ENCODE results near the gene DCT.

Gene DCT

GRCh38 chr13:94400874-94401273, 78.6 kb downstream of the DCT start:
- no peak for DNase-seq (ENCODE audit: insufficient read length, low spot score)
- FAIRE-seq: no peak
- TF ChIP-seq POLR2A (IDR thresholded peaks at IDR 0.05; ENCODE audit: low read depth, low read length): no peak

GRCh38 chr13:94399812-94400211, 79.7 kb downstream of the DCT start:
- no peak for TF ChIP-seq POLR2A (IDR thresholded peaks at IDR 0.05; ENCODE audit: low read depth, low read length)
- FAIRE-seq: no peak
- DNase-seq (ENCODE audit: insufficient read length, low spot score): no peak

GRCh38 chr13:94395860-94396259, 83.6 kb downstream of the DCT start:
- DNase-seq (ENCODE audit: insufficient read length, low spot score) (no peak), FAIRE-seq (no peak)
- TF ChIP-seq POLR2A (IDR thresholded peaks at IDR 0.05; ENCODE audit: low read depth, low read length): no peak

GRCh38 chr13:94394723-94395122, 84.8 kb downstream of the DCT start:
- FAIRE-seq (no peak), DNase-seq (ENCODE audit: insufficient read length, low spot score) (no peak)
- no peak for TF ChIP-seq POLR2A (IDR thresholded peaks at IDR 0.05; ENCODE audit: low read depth, low read length)

- no peak for FAIRE-seq
Measured at GRCh38 chr13:94390881-94391280, 88.6 kb downstream of the DCT start.

GRCh38 chr13:94389604-94390351, 89.7 kb downstream of the DCT start:
- DNase-seq (ENCODE audit: insufficient read length, low spot score): no peak
- no peak for FAIRE-seq
- TF ChIP-seq POLR2A (IDR thresholded peaks at IDR 0.05; ENCODE audit: low read depth, low read length): no peak

More at GRCh38 chr13:94390881-94391280, 88.6 kb downstream of the DCT start:
- no peak for TF ChIP-seq POLR2A (IDR thresholded peaks at IDR 0.05; ENCODE audit: low read depth, low read length)
- DNase-seq (ENCODE audit: insufficient read length, low spot score): no peak

GRCh38 chr13:94387047-94387446, 92.4 kb downstream of the DCT start:
- TF ChIP-seq POLR2A (IDR thresholded peaks at IDR 0.05; ENCODE audit: low read depth, low read length): no peak
- FAIRE-seq (no peak), DNase-seq (ENCODE audit: insufficient read length, low spot score) (no peak)
